Right lobe of liver (tissue), 4 donors: Measurements from ENCODE around the gene TMEM98.

ENCODE experiments used
- CTCF ChIP-seq, 4 donors: fragments of 200-600 bp in 3 of 4; fragments of 450-650 bp in 1 of 4; IDR thresholded peaks; one replicate each; pipeline versions ENCODE4 v1.5.1 to v1.8.0; 2016 to 2022; ENCODE audit warnings: antibody characterized with exemption in 4 of 4, mild to moderate bottlenecking in 2 of 4
- POLR2A ChIP-seq: fragments of 450-650 bp; IDR thresholded peaks from one replicate; pipeline ENCODE4 v1.6.1; 2017; ENCODE audit warnings: antibody characterized with exemption, mild to moderate bottlenecking
- donor health status: DM: no; HTN: no; CAD: no.
- donor health status: DM: no; HTN: no; CAD: no.
- donor health status: DM: no; HTN: yes; CAD: no.

GRCh38 chr17:32928586-32929535, 908 bp downstream of the TMEM98 start:
- TF ChIP-seq CTCF (IDR thresholded peaks at IDR 0.05) (no peak), POLR2A (no peak)
